Stomach (tissue), 4 donors: Measurements from ENCODE around the gene PAOX.

Experiments
- CTCF ChIP-seq, 7 experiments: fragments of 450-650 bp in 4 of 7; fragments of 200-600 bp in 3 of 7; sonication (generic) in 3 of 7; IDR thresholded peaks; one replicate each; pipeline ENCODE4 v1.5.1; 2016 to 2019; ENCODE audit warnings: antibody characterized with exemption in 7 of 7, control low read depth in 2 of 7, mild to moderate bottlenecking in 1 of 7
- EP300 ChIP-seq: sonication (generic); formaldehyde crosslinking; IDR thresholded peaks from one replicate; pipeline ENCODE4 v1.6.1; 2017; ENCODE audit warnings: antibody characterized with exemption
- POLR2A ChIP-seq, 4 donors: fragments of 450-650 bp; IDR thresholded peaks; one replicate each; pipeline ENCODE4 v1.6.1; 2016; ENCODE audit warnings: antibody characterized with exemption in 4 of 4, control low read depth in 2 of 4, mild to moderate bottlenecking in 1 of 4, moderate library complexity in 1 of 4
- POLR2AphosphoS5 ChIP-seq, 3 donors: sonication (generic); formaldehyde crosslinking; IDR thresholded peaks; one replicate each; pipeline ENCODE4 v1.6.1; 2016; ENCODE audit warnings: antibody characterized with exemption in 3 of 3

GRCh38 chr10:133418289-133418993, 39.4 kb downstream of the PAOX start:
- TF ChIP-seq POLR2A (IDR thresholded peaks at IDR 0.05) = no peak
- TF ChIP-seq CTCF (IDR thresholded peaks at IDR 0.05) = no peak
- TF ChIP-seq EP300 = no peak
- TF ChIP-seq POLR2AphosphoS5 (IDR thresholded peaks at IDR 0.05) = no peak
